ENCODE results near the gene OR7A10.

The OR7A10 gene

GRCh38 chr19:14848822-14849221 is at the start of gene OR7A10:
OR7A10 (minus strand) TSS chr19:14848922; CDS start chr19:14841877, 7,045 bp downstream.
- H3K4me3 ChIP-seq (ENCODE audit: low read depth, low read length): no peak within 1 kb of the TSS
- in situ Hi-C loops (cut with HindIII; ENCODE audit: low sequenced_read_pairs): no loop called here
- no peak for TF ChIP-seq CTCF (IDR thresholded peaks at IDR 0.05; ENCODE audit: low read depth, low read length)
- no peak for DNase-seq (ENCODE audit: low read depth, low spot score)

- DNase-seq (ENCODE audit: low read depth, low spot score): no peak
- in situ Hi-C loops (cut with HindIII; ENCODE audit: low sequenced_read_pairs): no loop called here
- no peak overlapping the region for H3K4me3 ChIP-seq (ENCODE audit: low read depth, low read length)
- TF ChIP-seq CTCF (IDR thresholded peaks at IDR 0.05; ENCODE audit: low read depth, low read length): no peak
Observed at GRCh38 chr19:14890643-14891379, 42.1 kb upstream of the OR7A10 start.

GRCh38 chr19:14889994-14890642 is 41.4 kb upstream of the OR7A10 start:
- in situ Hi-C loops (cut with HindIII; ENCODE audit: low sequenced_read_pairs): no loop called here
- no peak for DNase-seq (ENCODE audit: low read depth, low spot score)
- no peak for TF ChIP-seq CTCF (IDR thresholded peaks at IDR 0.05; ENCODE audit: low read depth, low read length)
- no peak overlapping the region for H3K4me3 ChIP-seq (ENCODE audit: low read depth, low read length)

- no peak for DNase-seq (ENCODE audit: low read depth, low spot score)
- in situ Hi-C loops (cut with HindIII; ENCODE audit: low sequenced_read_pairs): no loop called here
- TF ChIP-seq CTCF (IDR thresholded peaks at IDR 0.05; ENCODE audit: low read depth, low read length): no peak
- no peak within 1 kb of the TSS for H3K4me3 ChIP-seq (ENCODE audit: low read depth, low read length)
Observed at GRCh38 chr19:14886032-14886431, 37.3 kb upstream of the OR7A10 start, which contains the start of gene OR7A17. OR7A17 (minus strand) TSS chr19:14886132; CDS start chr19:14881355, 4,777 bp downstream.

- TF ChIP-seq CTCF (IDR thresholded peaks at IDR 0.05; ENCODE audit: low read depth, low read length): peak; percentile 30
- in situ Hi-C loops (cut with HindIII; ENCODE audit: low sequenced_read_pairs): no loop called here
- peak; percentile 4 for DNase-seq (ENCODE audit: low read depth, low spot score)
- H3K4me3 ChIP-seq (ENCODE audit: low read depth, low read length): no peak overlapping the region
Observed at GRCh38 chr19:14871619-14872230, 23.0 kb upstream of the OR7A10 start.

- H3K4me3 ChIP-seq (ENCODE audit: low read depth, low read length): no peak overlapping the region
- in situ Hi-C loops (cut with HindIII; ENCODE audit: low sequenced_read_pairs): no loop called here
- no peak for TF ChIP-seq CTCF (IDR thresholded peaks at IDR 0.05; ENCODE audit: low read depth, low read length)
- no peak for DNase-seq (ENCODE audit: low read depth, low spot score)
Observed at GRCh38 chr19:14868497-14868896, 19.8 kb upstream of the OR7A10 start.
